LNCAP (cell line): ENCODE results near the gene SPPL3.

Experiments
- CTCF ChIP-seq: fragments of 450-650 bp; IDR thresholded peaks from 2 replicates; pipeline ENCODE4 v1.5.1; 2017; ENCODE audit warnings: mild to moderate bottlenecking

Gene SPPL3

DNA sequence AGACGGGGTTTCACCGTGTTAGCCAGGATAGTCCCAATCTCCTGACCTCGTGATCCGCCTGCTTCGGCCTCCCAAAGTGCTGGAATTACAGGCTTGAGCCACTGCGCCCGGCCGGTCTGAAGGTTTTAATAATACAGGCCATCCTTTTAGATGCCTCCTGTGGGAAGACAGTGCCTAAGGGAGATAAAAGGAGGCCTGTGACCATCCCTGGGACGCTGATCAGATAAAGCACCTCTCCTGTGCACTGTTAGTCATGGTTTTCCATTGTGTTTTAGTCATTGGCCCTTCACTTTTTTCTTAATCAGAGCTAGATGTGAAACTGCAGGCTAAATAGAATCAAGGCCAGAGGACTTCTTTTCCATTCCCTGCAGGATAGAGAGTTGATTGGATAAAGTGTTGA lies 186.1 kb downstream of the SPPL3 start:
- TF ChIP-seq CTCF, result no peak

- peak; percentile 76 for TF ChIP-seq CTCF
These were observed 190.2 kb downstream of the SPPL3 start for GRCh38 chr12:120713861-120714482.

GRCh38 chr12:120712610-120713009 lies 191.5 kb downstream of the SPPL3 start:
- no peak for TF ChIP-seq CTCF
